WTC11 (cell line): ENCODE measurements around the gene ZNF276. TPM values are rescaled to one million over a fixed set of nuclear protein-coding genes. Genes with fewer than 3 reads are reported as not detected.
"Not testable (repeated sequence)": the region's sequence is repeated elsewhere in the genome, so short reads cannot be mapped to it uniquely, and the experiment has no call there.

Experiments used
- ATAC-seq: fragments of 200-7000 bp; cut with Tn5 transposase; 2 replicates; pipeline ENCODE4 v1.10.0; 2021; ENCODE audit warnings: mild to moderate bottlenecking, moderate library complexity
- CTCF ChIA-PET: fragments of 300-600 bp; sonication (Branson Sonifier 250); formaldehyde crosslinking; loops from one replicate; lab custom pipeline; 2021; ENCODE audit warnings: antibody characterized with exemption; lab: Charles Lee
- POLR2A ChIA-PET: fragments of 350-600 bp; sonication (Branson Sonifier 250); formaldehyde crosslinking; loops from one replicate; lab custom pipeline; 2021; ENCODE audit warnings: antibody characterized with exemption; lab: Charles Lee
- DNase-seq: peaks from one replicate; pipeline ENCODE4 v3.0.0; 2021; ENCODE audit warnings: low spot score
- H3K27ac Mint-ChIP-seq: 2 replicates; pipeline ENCODE4 v1.8.0; 2021; ENCODE audit warnings: mixed read lengths
- H3K27me3 Mint-ChIP-seq: 2 replicates; pipeline ENCODE4 v1.8.0; 2021; ENCODE audit warnings: low read depth, mild to moderate bottlenecking, moderate library complexity, mixed read lengths
- H3K36me3 Mint-ChIP-seq: 2 replicates; pipeline ENCODE4 v1.8.0; 2021; ENCODE audit warnings: mixed read lengths
- H3K4me1 Mint-ChIP-seq: 2 replicates; pipeline ENCODE4 v1.8.0; 2022; ENCODE audit warnings: mixed read lengths
- H3K4me3 Mint-ChIP-seq: 2 replicates; pipeline ENCODE4 v1.8.0; 2021; ENCODE audit warnings: mild to moderate bottlenecking, moderate library complexity, mixed read lengths
- H3K9me3 Mint-ChIP-seq: 2 replicates; pipeline ENCODE4 v1.8.0; 2021; ENCODE audit warnings: mixed read lengths
- AFF4 ChIP-seq: sonication (generic); formaldehyde crosslinking; IDR thresholded peaks from 2 replicates; pipeline ENCODE4 v1.8.1; 2023; ENCODE audit warnings: mild to moderate bottlenecking, missing genetic modification reagents, borderline replicate concordance
- ATF3 ChIP-seq: sonication (generic); formaldehyde crosslinking; conservative IDR thresholded peaks from 2 replicates; pipeline ENCODE4 v1.8.1; 2022; ENCODE audit warnings: mild to moderate bottlenecking, missing genetic modification reagents
- CBFB ChIP-seq: sonication (generic); formaldehyde crosslinking; IDR thresholded peaks from 2 replicates; pipeline ENCODE4 v1.8.1; 2022; ENCODE audit warnings: mild to moderate bottlenecking, low read depth, missing genetic modification reagents
- CTCF ChIP-seq: fragments of 200-600 bp; IDR thresholded peaks from 2 replicates; pipeline ENCODE4 v1.8.0; 2022; ENCODE audit warnings: antibody characterized with exemption
- FOXP1 ChIP-seq: sonication (generic); formaldehyde crosslinking; IDR thresholded peaks from 2 replicates; pipeline ENCODE4 v1.8.0; 2022; ENCODE audit warnings: missing genetic modification reagents, mild to moderate bottlenecking, moderate library complexity, borderline replicate concordance
- FOXP4 ChIP-seq: sonication (generic); formaldehyde crosslinking; IDR thresholded peaks from 2 replicates; pipeline ENCODE4 v1.8.0; 2022; ENCODE audit warnings: mild to moderate bottlenecking, missing genetic modification reagents
- MLX ChIP-seq: sonication (generic); formaldehyde crosslinking; IDR thresholded peaks from 2 replicates; pipeline ENCODE4 v1.8.1; 2023; ENCODE audit warnings: mild to moderate bottlenecking, missing genetic modification reagents, moderate library complexity
- NFATC4 ChIP-seq: fragments of 250-450 bp; sonication (Bioruptor Pico); IDR thresholded peaks from 2 replicates; pipeline ENCODE4 v1.9.0; 2021; ENCODE audit warnings: mild to moderate bottlenecking
- NFE2L1 ChIP-seq: sonication (generic); formaldehyde crosslinking; IDR thresholded peaks from 2 replicates; pipeline ENCODE4 v1.8.1; 2023; ENCODE audit warnings: missing genetic modification reagents
- NR3C1 ChIP-seq: sonication (generic); formaldehyde crosslinking; conservative IDR thresholded peaks from 2 replicates; pipeline ENCODE4 v1.8.1; 2023; ENCODE audit warnings: low read depth, mild to moderate bottlenecking, missing genetic modification reagents
- PRRX2 ChIP-seq: fragments of 250-450 bp; sonication (Bioruptor Pico); IDR thresholded peaks from 2 replicates; pipeline ENCODE4 v1.8.0; 2021; ENCODE audit warnings: mild to moderate bottlenecking
- RORB ChIP-seq: fragments of 250-450 bp; sonication (Bioruptor Pico); IDR thresholded peaks from 2 replicates; pipeline ENCODE4 v1.9.0; 2021; ENCODE audit warnings: mild to moderate bottlenecking
- SMAD3 ChIP-seq: sonication (generic); formaldehyde crosslinking; IDR thresholded peaks from 2 replicates; pipeline ENCODE4 v1.8.0; 2022; ENCODE audit warnings: missing genetic modification reagents, mild to moderate bottlenecking, borderline replicate concordance
- SMAD4 ChIP-seq: sonication (generic); formaldehyde crosslinking; IDR thresholded peaks from 2 replicates; pipeline ENCODE4 v1.8.0; 2022; ENCODE audit warnings: mild to moderate bottlenecking, missing genetic modification reagents
- USF2 ChIP-seq: sonication (generic); formaldehyde crosslinking; IDR thresholded peaks from 2 replicates; pipeline ENCODE4 v1.8.1; 2023; ENCODE audit warnings: mild to moderate bottlenecking, missing genetic modification reagents, moderate library complexity
- ZBTB43 ChIP-seq: sonication (generic); formaldehyde crosslinking; IDR thresholded peaks from 2 replicates; pipeline ENCODE4 v1.8.1; 2023; ENCODE audit warnings: mild to moderate bottlenecking, missing genetic modification reagents
- ZNF396 ChIP-seq: fragments of 250-450 bp; sonication (Bioruptor Pico); IDR thresholded peaks from 2 replicates; pipeline ENCODE4 v1.8.0; 2021; ENCODE audit warnings: mild to moderate bottlenecking, moderate library complexity, borderline replicate concordance
- ZNF671 ChIP-seq: fragments of 250-450 bp; sonication (Bioruptor Pico); IDR thresholded peaks from 2 replicates; pipeline ENCODE4 v1.8.0; 2021; ENCODE audit warnings: mild to moderate bottlenecking
- total RNA-seq: library from RNA; stranded (reverse); gene quantifications from 3 replicates; pipeline ENCODE4 v1.2.3, GENCODE V29; 2021

Gene ZNF276
- total RNA-seq, 1 experiment from 2014 or later, result 16.6 TPM

GRCh38 chr16:89770367-89770766 is 49.0 kb downstream of the ZNF276 start:
- no peak overlapping the region for H3K4me3 Mint-ChIP-seq
- peaks cover 81% of the 10 kb centered on the region for H3K36me3 Mint-ChIP-seq
- no peak for DNase-seq
- TF ChIP-seq CTCF (no peak), ATF3 (CRISPR knock-in tag) (no peak), RORB (CRISPR knock-in tag) (no peak), ZNF396 (CRISPR knock-in tag) (no peak), CBFB (no peak), SMAD4 (no peak), AFF4 (CRISPR knock-in tag) (no peak), MLX (no peak)
- ATAC-seq, result no peak
- POLR2A ChIA-PET, result no interaction called here
- no peaks in the 10 kb centered on the region for H3K9me3 Mint-ChIP-seq
- H3K27ac Mint-ChIP-seq, result no peak overlapping the region
- H3K4me1 Mint-ChIP-seq, result no peaks in the 10 kb centered on the region
- H3K27me3 Mint-ChIP-seq, result no peaks in the 10 kb centered on the region
- CTCF ChIA-PET, result no interaction called here

GRCh38 chr16:89775223-89775622 is 53.9 kb downstream of the ZNF276 start:
- Mint-ChIP-seq H3K36me3 (peaks cover 70% of the 10 kb centered on the region), H3K27me3 (no peaks in the 10 kb centered on the region), H3K4me3 (no peak overlapping the region), H3K4me1 (peaks cover 8% of the 10 kb centered on the region; the same call in 1 of the 2 replicates), H3K27ac (no peak overlapping the region), H3K9me3 (no peaks in the 10 kb centered on the region)
- ChIA-PET POLR2A (no interaction called here), CTCF (interaction anchor here (0.7 kb wide), 1 partner anchor 79 kb away, joined by 4 read pairs; no protein-coding TSS in a partner anchor)
- no peak for TF ChIP-seq USF2 (CRISPR knock-in tag)
- no peak for TF ChIP-seq FOXP4
- no peak for TF ChIP-seq ZNF396 (CRISPR knock-in tag)
- TF ChIP-seq FOXP1 (CRISPR knock-in tag), result no peak
- TF ChIP-seq PRRX2 (CRISPR knock-in tag), result no peak
- TF ChIP-seq SMAD3 (CRISPR knock-in tag), result no peak
- TF ChIP-seq NFE2L1 (CRISPR knock-in tag), result no peak
- TF ChIP-seq ZBTB43 (CRISPR knock-in tag), result no peak
- no peak for TF ChIP-seq NFATC4 (CRISPR knock-in tag)
- no peak for TF ChIP-seq NR3C1 (CRISPR knock-in tag)
- TF ChIP-seq ZNF671 (CRISPR knock-in tag), result no peak
- no peak for DNase-seq
- no peak for ATAC-seq

- H3K4me1 Mint-ChIP-seq, H3K27me3 Mint-ChIP-seq, POLR2A ChIA-PET, ATAC-seq, H3K4me3 Mint-ChIP-seq, H3K27ac Mint-ChIP-seq, DNase-seq, H3K9me3 Mint-ChIP-seq: not testable (repeated sequence)
- CTCF ChIA-PET, result interaction anchor here (0.6 kb wide), 1 partner anchor 45 kb away, joined by 3 read pairs; no protein-coding TSS in a partner anchor
- H3K36me3 Mint-ChIP-seq, result peaks cover 58% of the 10 kb centered on the region
These were observed 56.9 kb downstream of the ZNF276 start for GRCh38 chr16:89778211-89778610.
